ENCODE measurements around the gene CLTCL1.
"Not testable (repeated sequence)": the region's sequence is repeated elsewhere in the genome, so short reads cannot be mapped to it uniquely, and the experiment has no call there.

Gene CLTCL1

DNA sequence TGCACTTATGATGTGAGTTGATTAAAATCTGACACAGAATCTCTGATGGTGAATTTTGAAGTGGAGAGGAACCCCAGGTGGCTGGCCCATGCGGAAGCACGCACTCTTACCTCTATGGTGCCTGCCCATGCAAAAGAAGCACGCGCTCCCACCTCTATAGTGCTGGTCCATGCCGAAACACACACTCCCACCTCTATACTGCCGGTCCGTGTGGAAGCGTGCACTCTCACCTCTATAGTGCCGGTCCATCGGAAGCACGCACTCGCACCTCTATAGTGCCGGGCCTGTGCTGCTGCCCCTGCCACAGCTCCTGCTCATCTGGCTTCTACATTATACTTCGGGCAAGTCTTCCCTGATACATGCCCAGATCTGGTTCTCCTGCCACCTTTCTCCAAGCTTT lies 76.2 kb downstream of the CLTCL1 start:
- FAIRE-seq, result no peak

DNA sequence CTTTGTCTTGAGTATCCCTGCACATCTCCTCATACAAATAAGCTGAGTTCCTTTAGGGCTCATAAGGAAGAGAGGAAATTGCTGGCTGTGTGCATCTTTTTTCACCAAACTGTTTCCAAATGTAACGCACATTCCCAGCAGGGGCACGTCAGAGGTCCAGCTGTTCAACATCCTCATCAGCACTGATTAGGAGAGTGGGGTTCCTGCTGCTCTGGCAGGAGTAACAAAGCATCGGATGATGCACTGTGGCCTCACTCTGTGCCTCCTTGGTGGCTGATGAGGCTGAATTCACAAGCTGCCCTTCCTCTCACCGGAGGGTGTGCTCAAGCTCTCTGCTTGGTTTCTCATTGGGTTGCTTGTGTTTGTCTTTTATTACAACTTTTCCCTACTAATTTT lies 77.4 kb downstream of the CLTCL1 start:
- no peak for FAIRE-seq

DNA sequence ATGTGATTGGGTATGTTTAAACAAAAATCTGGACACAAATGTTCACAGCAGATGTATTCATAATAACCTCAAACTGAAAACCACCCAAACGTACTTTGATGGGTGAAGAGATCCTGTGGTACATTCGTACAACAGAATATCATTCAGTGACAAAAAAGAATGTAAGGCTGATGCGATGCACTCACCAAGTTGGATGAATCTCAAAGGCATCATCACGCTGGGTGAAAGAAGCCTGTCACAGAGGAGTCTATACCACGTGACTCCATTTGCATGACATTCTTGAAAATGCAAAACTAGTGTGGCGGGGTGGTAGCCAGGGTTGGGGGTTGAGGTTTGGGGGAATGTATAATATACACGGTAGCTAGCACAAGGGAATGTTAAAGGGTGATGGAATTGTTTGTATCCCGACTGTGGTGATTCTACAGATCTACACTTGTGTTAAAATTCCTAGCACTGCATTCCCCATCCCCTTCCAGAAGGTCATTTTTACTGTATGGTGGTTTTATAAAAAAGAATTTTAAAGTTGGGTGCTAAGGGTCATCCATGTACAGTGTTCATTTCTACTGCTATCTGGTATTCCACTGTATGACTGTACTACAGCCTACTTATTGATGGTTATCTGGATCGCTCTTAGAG lies 78.0 kb downstream of the CLTCL1 start:
- FAIRE-seq, result no peak

DNA sequence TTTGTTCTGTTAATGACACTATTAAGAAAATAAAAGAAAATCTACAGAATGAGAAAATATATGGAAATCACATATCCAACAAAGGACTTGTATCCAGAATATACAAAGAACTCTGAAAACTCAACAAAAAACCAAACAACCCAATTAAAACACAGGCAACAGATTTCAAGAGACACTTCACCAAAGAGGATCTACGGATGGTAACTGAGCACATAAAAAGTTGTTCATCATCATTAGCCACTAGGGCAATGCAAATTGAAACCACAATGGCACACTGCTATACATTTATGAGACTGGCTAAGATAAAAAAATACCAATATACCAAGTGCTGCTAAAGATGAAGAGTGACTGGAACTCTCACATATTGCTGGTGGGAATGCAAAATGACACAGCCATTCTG lies 78.5 kb downstream of the CLTCL1 start:
- FAIRE-seq, result no peak

DNA sequence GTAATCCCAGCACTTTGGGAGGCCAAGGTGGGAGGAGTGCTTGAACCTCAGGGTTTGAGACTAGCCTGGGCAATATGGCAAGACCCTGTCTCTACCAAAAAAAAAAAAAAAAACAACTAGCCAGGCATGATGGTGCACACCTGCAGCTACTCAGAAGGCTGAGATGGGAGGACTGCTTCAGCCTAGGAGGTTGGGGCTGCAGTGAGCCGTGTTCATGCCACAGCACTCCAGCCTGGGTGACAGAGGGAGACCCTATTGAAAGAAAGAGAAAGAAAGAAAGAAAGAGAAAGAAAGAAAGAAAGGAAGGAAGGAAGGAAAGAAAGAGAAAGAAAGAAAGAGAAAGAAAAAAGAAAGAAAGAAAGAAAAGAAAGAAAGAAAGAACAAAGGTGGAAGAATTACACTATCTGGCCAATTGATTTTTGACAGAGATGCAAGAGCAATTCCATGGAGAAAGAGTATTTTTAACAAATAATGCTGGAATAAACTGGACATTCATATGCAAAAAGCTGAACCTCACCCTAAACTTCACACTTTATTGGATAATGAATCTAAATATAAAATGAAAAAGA lies 79.1 kb downstream of the CLTCL1 start:
- FAIRE-seq, result no peak

DNA sequence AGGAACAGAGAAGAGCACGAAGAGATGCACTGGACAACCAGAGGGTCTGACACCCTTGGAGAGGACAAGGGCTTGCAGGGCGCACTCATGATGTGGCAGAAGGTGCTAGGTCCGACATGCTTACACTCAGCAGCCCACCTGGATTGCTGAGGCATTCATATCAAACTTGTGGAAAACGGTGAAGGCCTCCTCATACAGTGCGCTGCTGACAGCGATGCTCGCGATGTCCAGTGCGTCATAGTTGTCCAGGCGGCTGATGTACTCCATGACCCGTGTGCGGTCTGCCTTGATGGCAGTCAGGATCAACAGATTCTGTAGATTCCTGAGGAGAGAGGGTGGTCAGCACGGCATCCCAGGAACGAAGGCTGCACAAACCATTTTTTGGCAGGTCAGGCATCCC lies 81.3 kb downstream of the CLTCL1 start:
- no peak for FAIRE-seq

DNA sequence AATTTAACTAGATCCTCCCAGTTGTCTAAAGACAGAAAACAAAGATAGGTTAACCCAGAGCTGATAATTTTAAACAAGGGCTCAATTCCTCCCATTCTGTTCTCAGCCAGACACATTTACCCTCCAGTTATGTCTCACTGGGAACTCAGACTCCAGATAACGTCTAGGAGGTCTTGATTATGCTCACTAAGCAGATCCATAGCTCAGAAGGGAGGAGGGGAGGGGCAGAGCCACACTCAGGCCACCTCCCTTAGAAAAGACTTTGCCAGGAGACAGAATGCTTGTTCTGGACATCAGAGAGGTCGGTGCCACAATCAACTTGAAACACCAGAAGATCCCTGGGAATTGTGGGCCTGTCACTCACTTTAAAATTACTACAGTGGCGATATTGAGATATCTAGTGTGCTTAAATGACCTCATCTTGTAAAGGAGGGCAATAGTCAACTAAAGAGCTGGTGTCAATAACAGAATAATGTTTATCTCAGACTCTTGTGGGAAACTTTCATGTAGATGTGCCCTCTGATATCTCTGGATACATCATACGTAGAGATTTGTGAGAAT lies 83.2 kb downstream of the CLTCL1 start:
- no peak for FAIRE-seq

DNA sequence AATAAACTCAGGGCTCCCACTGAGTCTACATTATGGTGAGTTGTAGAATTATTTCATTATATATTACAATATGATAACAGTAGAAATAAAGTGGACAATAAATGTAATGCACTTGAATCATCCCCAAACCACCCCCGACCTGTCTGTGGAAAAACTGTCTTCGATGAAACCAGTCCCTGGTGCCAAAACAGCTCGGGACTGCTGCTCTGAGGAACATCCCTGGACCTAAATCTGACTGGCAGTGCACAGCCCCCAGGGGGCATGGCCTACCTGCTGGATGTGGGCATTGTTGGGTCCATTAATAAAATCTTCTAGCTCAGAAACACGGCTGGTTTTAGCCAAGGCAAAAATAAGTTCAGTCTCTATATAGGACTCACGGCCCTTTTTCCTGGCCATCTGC lies 83.6 kb downstream of the CLTCL1 start:
- FAIRE-seq, result no peak

DNA sequence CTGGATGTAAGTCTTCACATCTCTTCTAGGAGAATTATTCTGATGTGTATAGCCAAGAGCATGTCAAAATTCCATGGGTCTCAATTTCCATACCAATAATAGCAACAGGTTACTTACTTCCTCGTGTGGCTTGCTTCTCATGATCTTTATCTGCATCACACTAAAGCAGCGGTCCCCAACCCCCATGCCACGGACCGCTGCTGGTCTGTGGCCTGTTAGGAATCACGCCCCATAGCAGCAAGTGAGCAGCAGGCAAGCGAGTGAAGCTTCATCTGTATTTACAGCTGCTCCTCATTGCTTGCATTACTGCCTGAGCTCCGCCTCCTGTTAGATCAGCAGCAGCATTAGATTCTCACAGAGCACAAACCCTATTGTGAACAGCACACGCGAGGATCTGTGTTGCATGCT lies 84.1 kb downstream of the CLTCL1 start:
- FAIRE-seq, result no peak

DNA sequence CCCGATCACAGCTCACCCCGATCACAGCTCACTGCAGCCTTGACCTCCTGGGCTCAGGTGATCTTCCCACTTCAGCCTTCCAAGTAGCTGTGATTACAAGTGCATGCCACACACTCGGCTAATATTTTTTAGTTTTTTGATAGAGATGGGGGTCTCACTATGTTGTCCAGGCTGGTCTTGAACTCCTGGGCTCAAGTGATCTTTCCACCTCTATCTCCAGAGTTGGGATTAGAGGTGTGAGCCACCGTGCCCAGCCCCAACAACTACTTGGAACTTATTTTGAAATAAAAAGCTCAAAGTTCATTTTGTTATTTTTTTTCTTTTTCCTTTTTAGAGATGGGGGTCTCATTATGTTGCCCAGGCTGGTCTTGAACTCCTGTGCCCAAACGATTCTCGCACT lies 85.2 kb downstream of the CLTCL1 start:
- FAIRE-seq, result no peak

DNA sequence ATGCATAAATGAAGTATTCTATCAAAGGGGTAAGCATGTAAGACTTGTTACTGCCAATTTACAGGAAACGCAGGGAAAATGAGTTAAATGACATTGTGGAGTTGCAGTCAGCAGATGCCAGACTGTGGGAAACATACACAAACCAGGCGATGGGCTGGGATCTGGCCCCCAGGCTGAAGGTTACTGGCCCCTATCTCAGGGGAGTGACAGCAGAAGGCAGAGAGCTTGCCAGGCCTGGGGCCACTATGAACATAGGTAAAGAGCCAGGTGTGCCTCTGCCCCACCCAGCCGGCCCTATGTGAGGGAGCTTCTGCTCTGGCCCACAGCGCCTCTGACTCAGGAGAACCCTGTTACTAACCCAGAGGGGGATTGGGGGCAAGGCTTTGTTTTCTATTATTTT lies 86.9 kb downstream of the CLTCL1 start:
- no peak for FAIRE-seq

DNA sequence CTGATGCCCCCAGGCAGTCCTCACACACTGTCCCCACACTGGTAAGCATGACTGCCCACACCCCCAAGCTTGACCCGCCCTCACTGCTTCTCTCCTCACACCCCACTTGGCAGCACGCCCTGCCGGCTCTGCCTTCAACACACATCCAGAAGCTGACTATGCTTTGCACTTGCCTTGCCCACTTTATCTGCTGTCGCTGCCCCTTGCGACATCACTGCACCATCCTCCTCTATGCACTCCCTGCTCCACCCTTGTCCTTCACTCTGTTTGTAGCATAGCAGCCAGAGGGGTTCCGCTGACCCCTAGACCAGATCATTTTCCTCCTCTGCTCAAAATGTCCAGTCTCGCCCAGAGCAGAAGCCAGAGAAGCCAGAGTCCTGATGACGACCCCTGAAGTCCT lies 87.7 kb downstream of the CLTCL1 start:
- no peak for FAIRE-seq

DNA sequence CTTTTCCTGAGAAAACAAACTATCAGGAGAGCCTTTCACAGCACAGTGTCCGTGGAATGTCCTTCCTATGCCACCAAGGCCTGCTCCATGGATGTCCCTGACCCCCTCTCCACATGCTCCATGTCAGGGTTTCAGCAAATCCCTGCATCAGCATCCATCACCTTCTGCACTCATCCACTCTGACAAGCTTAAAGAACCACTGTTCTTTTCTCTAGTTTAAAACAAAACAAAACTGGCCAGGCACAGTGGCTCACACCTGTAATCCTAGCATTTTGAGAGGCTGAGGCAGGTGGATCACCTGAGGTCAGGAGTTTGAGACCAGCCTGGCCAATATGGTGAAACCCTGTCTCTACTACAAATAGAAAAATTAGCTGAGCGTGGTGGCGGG lies 88.7 kb downstream of the CLTCL1 start:
- not testable (repeated sequence) for FAIRE-seq

DNA sequence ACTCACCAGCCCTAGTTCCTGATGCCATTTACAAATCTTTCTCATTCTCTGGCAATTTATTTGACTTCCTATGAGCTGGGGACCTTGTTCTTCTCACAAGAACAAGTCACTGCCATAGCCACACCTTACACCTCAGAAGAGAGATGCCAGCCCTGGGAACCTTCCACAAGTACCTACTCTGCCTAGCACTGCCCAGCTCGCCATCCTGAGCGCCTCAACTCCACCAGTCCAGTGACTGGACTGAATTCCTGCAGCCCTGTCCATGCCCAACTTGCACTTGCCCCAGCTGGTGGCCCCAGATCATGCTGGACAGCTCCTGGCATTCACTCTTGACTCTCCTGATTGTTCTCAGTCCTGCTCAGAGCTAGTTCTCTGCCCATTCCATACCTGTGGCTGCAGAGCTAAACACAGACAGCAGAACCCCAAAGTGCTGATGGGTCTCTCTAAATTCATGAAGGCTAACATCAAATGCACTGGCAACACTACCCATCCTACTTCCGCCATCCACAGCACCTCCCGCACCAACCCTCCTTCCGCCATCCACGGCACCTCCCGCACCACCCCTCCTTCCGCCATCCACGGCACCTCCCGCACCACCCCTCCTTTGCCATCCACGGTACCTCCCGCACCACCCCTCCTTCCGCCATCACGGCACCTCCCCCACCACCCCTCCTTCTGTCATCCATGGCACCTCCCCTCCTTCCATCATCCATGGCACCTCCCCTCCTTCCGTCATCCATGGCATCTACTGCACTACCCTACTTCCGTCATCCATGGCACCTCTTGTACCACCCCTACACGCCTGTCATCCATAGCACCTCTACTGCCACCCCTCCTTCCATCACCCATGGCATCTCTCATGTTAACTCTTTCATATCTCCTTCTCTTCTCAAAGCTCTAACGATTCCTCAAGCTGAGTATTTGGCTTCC lies 89.4 kb downstream of the CLTCL1 start:
- FAIRE-seq, result no peak

DNA sequence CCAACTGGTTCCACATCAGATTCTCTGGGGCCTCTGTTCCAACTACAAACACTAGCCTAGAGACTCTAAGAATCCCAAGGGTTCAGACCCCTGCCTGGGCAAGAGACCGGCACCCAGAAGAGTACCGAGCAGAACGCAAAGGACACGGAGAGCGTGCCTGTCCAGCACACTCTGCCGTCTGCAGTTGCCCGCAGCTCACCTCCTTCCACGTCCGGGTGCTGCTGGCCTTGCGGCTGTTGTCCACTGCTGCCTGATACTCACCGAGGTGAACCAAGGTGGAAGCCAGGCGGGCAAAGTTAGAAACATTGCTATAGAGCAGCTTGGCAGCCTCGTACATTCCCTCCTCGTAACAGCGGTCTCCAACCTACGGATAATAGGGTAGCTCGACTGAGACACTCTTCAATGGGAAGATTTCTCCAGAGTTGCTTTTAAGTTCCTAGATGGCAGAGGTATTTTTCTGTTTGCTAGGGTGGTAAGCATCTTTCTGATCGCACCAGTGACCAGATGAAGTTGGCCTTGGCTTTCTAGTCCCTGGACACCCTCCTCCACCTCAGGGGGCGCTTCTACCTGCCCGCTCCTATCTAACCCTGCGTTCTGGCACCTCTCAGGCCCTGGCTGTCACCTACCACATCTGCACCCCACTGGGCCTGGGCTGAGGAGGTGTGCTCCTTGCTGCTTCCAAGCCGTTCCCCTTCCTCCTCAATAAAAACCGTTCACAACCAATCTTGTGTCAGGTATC lies 90.2 kb downstream of the CLTCL1 start:
- no peak for FAIRE-seq

DNA sequence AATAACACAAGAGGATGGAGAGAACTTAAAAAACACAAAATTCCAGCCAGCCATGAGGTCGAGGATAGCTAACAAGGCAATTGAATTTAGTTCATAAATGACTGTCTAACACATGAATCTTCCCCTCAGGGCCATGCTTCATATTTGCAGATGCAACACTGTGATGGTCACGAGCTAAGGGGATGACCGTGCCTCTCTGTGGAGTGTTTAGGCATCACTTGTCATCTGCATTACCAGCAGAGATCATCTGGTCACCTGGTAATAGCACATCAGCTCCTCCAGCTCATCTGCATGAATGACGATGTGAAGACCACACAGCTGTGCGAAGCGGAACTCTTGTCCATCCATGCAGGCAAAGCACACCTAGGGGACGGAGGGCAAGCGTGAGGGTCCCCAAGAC lies 92.0 kb downstream of the CLTCL1 start:
- no peak for FAIRE-seq

DNA sequence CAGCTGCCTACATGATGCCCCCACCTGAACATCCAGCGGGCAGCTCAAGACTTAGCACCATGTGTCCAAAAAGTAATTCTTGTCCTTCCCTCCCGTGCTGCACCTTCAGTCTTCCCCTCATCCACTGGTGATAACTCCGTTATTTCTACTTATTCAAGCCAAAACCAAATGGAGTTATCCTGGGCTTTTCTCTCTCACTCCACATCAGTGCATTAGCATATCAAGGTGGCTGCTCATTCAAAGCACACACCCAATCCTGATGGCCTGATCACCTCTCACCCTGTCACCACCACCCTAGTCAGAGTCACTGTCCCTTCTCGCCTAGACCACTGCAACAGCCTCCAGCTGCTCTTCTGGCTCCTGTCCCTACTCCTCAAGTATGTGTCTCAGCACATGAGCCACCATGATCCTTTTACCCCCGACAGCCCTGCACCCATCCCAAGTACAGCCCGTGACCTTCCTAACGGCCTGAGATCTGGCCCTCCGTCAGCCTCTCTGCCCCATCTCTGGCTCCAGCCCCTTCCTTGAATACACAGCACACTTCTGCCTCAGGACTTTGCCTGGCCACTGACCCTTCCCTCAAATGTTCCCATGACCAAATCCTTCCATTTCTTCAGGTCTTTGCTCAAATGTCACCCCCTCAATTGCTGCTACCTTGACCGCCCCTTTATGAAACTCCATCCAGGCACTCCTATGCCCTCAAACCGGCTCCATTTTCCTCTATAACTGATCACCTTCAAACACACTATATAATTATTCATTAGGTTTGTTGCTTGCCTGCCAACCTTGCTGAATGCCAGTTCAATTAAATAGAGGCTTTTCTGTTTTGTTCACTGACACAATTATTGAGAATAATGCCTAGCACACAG lies 93.3 kb downstream of the CLTCL1 start:
- FAIRE-seq, result no peak

DNA sequence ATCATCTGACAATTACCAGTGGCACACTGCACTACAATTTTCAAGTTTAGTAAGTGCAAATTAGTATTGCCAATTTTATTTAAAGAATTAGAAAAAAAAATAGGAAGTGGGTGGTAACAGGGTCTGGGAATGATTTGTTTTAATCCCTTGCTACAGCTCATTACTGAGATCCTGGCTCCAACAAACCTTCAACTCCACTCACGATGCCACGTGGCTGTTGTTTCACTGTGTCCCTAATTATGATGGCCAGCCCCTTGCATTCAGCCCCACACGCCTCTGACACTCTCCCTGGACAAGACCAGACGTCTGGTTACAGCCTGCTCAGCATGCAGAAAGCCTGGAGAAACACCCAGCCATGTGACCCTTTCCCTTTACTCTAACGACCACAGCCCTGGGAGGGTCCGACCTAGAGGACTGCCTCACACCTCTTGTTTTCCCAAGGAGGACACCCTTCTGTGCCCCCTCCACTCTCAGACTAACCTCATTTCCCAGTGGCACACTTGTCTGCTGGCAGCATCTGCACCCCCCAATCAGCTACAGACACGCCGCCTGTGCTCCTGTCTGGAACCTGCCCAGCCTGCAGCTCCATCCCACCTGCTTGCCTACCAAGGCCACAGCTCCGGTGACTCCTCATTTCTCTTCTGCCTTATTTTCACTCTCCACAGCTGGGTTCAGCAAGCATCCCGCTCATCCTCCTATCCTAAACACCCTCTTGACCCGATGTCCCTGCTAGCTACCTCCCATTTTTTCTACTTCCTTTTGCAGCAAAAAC lies 94.5 kb downstream of the CLTCL1 start:
- no peak for FAIRE-seq

DNA sequence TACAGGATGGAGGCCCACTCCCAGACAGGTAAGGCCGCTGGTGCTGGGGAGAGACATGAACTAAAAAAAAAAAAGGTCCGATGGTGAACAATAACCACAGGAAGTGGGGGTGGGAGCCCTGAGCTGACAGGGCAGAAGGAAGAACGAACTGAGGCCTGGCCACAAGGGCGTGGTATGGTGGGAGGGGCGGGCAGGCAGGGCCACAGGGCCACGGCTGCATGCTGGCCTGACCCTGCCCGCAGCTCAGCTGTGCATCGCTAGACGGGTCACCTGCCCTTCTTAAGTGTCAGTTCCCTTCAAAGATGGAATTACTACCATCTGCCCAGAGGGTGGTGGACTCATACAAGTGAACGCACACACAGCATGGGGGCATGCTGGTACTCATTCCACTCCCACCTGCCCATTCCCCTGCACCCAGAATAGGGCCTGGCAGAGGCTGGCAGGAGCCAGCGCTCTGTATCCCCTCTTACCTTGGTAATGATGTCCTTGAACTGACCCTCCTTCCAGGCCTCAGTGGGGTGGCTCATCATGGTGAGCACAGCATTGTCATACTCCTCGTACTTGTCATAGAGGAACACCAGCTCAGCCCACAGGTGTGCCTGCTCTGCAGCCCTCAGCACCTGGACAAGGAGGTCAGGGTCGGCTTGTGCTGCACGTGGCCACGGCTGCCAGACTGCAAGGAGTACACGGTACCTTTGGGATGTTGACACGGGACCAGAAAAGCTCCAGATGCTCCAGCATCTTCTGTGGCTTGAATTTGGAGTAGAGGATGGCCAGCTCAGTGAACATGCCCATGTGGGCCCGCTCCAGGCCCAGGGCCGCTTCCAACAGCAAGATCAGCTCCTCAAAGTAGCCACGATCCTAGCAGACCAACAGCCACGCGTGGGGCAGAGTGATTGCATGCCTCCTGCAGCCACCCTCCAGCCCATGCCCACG lies 95.5 kb downstream of the CLTCL1 start:
- no peak for FAIRE-seq
